ENCODE data around the gene CINP. TPM values are rescaled to one million over a fixed set of nuclear protein-coding genes. Genes with fewer than 3 reads are reported as not detected.

CINP gene
- total RNA-seq, 1 donor from 2014 or later: 33.4 TPM

DNA sequence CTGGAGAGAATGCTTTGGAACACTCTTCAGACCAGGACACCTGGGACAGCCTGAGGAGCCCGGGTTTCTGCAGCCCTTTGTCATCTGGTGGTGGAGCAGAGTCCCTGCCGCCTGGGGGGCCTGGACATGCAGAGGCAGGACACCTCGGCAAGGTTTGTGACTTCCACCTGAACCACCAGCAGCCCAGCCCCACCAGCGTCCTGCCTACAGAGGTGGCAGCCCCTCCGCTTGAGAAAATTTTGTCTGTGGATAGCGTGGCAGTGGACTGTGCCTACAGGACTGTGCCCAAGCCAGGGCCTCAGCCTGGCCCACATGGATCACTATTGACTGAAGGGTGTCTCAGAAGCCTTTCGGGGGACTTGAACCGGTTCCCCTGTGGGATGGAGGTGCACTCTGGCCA, 21.1 kb downstream of the CINP start:
- intact Hi-C loops (cut with micrococcal nuclease): no loop called here
- Histone ChIP-seq H3K4me1 (no peaks in the 10 kb centered on the region), H3K27me3 (ENCODE audit: low read depth) (no peaks in the 10 kb centered on the region), H3K9me3 (replicated peaks) (no peaks in the 10 kb centered on the region), H3K4me3 (no peak overlapping the region), H3K36me3 (peaks cover 96% of the 10 kb centered on the region), H3K27ac (replicated peaks) (no peak overlapping the region)
- TF ChIP-seq, protein P1, sequence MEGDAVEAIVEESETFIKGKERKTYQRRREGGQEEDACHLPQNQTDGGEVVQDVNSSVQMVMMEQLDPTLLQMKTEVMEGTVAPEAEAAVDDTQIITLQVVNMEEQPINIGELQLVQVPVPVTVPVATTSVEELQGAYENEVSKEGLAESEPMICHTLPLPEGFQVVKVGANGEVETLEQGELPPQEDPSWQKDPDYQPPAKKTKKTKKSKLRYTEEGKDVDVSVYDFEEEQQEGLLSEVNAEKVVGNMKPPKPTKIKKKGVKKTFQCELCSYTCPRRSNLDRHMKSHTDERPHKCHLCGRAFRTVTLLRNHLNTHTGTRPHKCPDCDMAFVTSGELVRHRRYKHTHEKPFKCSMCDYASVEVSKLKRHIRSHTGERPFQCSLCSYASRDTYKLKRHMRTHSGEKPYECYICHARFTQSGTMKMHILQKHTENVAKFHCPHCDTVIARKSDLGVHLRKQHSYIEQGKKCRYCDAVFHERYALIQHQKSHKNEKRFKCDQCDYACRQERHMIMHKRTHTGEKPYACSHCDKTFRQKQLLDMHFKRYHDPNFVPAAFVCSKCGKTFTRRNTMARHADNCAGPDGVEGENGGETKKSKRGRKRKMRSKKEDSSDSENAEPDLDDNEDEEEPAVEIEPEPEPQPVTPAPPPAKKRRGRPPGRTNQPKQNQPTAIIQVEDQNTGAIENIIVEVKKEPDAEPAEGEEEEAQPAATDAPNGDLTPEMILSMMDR (IDR thresholded peaks at IDR 0.05; ENCODE audit: borderline replicate concordance): no peak
- DNase-seq: no peak

DNA sequence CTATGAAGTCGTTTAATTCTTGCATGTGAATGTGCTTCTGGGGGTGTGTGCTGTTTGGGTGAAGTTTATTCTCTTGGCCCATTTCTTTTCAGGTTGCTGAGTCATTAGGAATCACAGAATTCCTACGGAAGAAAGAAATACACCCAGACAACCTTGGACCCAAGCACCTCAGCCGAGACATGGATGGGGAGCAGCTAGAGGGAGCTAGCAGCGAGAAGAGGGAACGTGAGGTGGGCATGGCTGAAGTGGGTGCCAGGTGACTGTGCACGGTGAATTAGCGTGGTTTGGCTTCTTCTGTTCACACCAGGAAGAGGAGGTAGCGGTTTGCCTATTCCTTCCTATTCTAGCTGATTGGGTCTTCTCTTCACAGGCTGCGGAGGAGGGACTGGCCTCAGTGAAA, 24.0 kb downstream of the CINP start:
- intact Hi-C loops (cut with micrococcal nuclease): no loop called here
- H3K36me3 ChIP-seq: peaks cover 92% of the 10 kb centered on the region
- H3K9me3 ChIP-seq (replicated peaks): no peaks in the 10 kb centered on the region
- no peaks in the 10 kb centered on the region for H3K4me1 ChIP-seq
- DNase-seq: no peak
- no peaks in the 10 kb centered on the region for H3K27me3 ChIP-seq (ENCODE audit: low read depth)
- H3K27ac ChIP-seq (replicated peaks): no peak overlapping the region
- H3K4me3 ChIP-seq: no peak overlapping the region
- TF ChIP-seq, protein P1 (IDR thresholded peaks at IDR 0.05; ENCODE audit: borderline replicate concordance): no peak

DNA sequence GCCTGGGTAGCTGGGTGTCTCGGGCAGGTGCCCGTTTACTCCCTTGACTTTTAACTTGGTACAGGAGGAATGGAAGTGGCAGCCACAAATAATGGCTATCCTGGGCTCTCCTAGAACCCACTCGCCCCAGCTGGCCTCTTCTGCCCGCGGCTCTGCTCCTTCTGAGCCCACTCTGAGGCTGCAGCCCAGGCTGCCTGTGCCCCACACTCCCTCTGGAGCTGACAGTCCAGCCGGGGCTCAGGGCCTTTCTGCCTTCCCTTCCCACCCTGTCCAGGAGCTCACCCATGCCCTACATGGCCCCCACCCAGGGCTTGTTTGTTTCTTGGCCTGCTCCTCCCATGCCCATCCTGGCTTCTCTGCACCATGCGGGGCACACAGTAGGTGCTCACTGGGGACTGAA, 27.5 kb downstream of the CINP start:
- TF ChIP-seq, protein P1 (IDR thresholded peaks at IDR 0.05; ENCODE audit: borderline replicate concordance): no peak
- no peak overlapping the region for H3K27ac ChIP-seq (replicated peaks)
- no peak overlapping the region for H3K4me3 ChIP-seq
- H3K36me3 ChIP-seq: peaks cover 72% of the 10 kb centered on the region
- no peaks in the 10 kb centered on the region for H3K27me3 ChIP-seq (ENCODE audit: low read depth)
- no peaks in the 10 kb centered on the region for H3K4me1 ChIP-seq
- intact Hi-C loops (cut with micrococcal nuclease): no loop called here
- no peaks in the 10 kb centered on the region for H3K9me3 ChIP-seq (replicated peaks)
- no peak for DNase-seq

DNA sequence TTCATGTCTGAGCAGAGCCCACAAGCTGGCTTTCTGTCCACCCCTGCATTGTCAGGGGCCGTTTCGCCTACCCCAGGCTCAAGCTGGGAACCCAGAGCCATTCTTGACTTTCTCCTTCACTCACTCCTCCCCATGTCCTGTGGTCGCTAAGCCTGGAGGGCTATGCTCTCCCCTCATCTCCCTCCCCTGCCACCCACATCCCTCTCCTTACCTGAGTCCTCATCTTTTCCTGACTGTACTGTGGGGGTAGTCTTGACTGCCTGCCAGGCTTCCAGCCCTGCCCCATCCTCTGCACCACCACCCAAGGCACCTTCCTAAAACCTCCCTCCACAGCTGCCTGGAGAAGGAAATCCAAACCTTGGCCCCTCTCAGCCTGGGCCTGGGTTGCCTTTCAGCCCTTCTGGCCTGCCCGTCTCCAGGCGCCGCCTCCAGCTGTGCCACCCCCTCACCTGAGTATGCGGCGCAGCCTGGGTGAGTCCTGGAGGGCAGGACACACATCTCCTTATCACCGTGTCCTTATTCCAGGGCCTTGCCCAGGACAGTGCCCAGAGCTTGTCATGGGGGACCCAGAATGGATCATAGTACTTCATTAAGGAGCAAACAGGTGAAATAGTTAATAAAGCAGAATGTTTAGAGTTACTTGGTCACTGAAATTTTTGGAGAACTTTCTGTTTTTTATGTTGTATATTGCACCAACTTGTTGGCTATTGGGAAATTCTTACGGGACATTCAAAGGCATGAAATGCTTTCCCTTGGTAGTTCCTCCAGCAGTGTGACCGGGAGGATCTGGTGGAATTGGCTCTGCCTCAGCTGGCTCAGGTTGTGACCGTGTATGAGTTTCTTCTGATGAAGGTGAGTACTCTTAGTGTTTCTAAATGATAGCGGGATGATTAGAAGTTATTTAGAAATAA, 28.6 kb downstream of the CINP start:
- Histone ChIP-seq H3K36me3 (peaks cover 63% of the 10 kb centered on the region), H3K27me3 (ENCODE audit: low read depth) (no peaks in the 10 kb centered on the region)

DNA sequence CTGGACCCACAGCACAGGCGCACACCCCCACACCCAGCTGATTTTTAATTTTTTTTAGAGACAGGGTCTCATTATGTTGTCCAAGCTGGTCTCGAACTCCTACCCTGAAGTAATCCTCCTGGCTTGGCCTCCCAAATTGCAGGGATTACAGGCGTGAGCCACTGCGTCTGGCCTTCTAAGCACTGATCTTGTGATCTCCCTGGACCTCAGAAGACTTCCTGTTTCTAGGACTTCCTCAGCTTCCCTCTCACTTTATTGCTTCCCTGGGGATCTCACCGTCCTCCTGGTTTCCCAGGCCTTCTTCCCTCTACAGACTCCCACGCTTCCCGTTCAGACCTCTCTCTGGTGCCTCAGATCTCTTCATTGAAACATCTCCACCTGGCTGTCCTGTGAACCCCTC, 29.3 kb downstream of the CINP start:
- no peak overlapping the region for H3K4me3 ChIP-seq
- H3K9me3 ChIP-seq (replicated peaks): no peaks in the 10 kb centered on the region
- peaks cover 56% of the 10 kb centered on the region for H3K36me3 ChIP-seq
- intact Hi-C loops (cut with micrococcal nuclease): no loop called here
- no peaks in the 10 kb centered on the region for H3K27me3 ChIP-seq (ENCODE audit: low read depth)
- DNase-seq: no peak
- no peaks in the 10 kb centered on the region for H3K4me1 ChIP-seq
- H3K27ac ChIP-seq (replicated peaks): no peak overlapping the region
- TF ChIP-seq, protein P1 (IDR thresholded peaks at IDR 0.05; ENCODE audit: borderline replicate concordance): no peak

More for the DNA sequence above, 28.6 kb downstream of the CINP start:
- Histone ChIP-seq H3K27ac (replicated peaks) (no peak overlapping the region), H3K4me3 (no peak overlapping the region), H3K9me3 (replicated peaks) (no peaks in the 10 kb centered on the region), H3K4me1 (no peaks in the 10 kb centered on the region)
- intact Hi-C loops (cut with micrococcal nuclease): no loop called here
- no peak for DNase-seq
- TF ChIP-seq, protein P1 (IDR thresholded peaks at IDR 0.05; ENCODE audit: borderline replicate concordance): no peak
